HG03378 (cell line): ENCODE data around the gene SEPHS2.
"Not testable (repeated sequence)": the region's sequence is repeated elsewhere in the genome, so short reads cannot be mapped to it uniquely, and the experiment has no call there.

Source experiments
- ATAC-seq: cut with Tn5 transposase; IDR thresholded peaks from one replicate; pipeline ENCODE4 v1.9.1; 2021; ENCODE audit warnings: mild to moderate bottlenecking, moderate library complexity; ENCODE audit not compliant: unreplicated experiment

SEPHS2 gene

DNA sequence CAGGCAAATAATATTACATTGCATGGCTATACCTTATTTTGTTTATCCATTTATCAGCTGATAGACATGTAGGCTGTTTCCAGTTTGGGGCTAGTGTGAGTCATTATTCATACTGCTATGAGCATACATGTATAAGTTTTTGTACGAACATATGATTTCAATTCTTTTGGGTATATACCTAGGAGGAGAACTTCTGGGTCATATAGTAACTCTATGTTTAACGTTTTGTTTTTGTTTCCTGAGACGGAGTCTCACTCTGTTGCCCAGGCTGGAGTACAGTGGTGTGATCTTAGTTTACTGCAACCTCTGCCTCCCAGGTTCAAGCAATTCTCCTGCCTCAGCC lies 24.5 kb upstream of the SEPHS2 start:
- ATAC-seq, result no peak

DNA sequence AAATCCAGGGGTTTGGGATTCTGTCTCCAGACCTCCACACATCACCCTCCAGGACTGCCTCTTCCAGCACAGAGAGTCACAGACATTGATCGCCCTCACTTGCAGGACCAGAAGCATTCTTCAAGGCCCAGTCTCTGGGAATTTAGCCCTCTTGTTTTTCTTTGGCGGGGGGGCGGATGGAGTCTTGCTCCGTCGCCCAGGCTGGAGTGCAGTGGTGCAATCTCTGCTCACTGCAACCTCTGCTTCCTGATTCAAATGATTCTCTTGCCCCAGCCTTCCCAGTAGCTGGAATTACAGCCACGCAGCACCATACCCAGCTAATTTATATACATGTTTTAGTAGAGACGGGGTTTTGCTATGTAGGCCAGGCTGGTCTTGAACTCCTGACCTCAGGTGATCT lies 18.4 kb upstream of the SEPHS2 start:
- no peak for ATAC-seq

DNA sequence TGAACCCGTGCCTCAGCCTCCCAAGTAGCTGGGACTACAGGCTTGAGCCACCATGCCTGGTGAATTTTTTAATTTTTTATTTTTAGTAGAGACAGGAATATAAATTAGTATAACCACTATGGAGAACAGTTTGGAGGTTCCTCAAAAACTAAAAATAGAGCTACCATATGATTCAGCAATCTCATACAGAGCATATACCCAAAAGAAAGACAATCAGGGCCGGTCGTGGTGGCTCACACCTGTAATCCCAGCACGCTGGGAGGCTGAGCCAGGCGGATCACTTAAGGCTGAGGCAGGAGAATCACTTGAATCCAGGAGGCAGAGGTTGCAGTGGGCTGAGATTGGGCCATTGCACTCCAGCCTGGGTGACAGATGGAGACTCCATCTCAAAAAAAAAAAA lies 15.8 kb upstream of the SEPHS2 start:
- not testable (repeated sequence) for ATAC-seq

DNA sequence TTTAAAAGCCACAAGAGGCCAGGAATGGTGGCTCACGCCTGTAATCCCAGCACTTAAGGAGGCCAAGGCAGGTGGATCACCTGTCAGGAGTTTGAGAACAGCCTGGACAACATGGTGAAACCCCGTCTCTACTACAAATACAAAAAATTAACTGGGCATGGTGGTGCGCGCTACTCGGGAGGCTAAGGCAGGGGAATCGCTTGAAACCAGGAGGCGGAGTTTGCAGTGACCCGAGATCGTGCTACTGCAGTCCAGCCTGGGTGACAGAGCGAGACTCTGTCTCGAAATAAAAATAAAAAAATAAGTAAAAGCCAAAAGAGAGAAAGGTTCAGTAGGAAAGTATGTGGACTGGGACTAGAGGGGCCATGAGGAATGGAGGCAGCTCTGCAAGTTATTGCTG lies 13.8 kb upstream of the SEPHS2 start:
- no peak for ATAC-seq

DNA sequence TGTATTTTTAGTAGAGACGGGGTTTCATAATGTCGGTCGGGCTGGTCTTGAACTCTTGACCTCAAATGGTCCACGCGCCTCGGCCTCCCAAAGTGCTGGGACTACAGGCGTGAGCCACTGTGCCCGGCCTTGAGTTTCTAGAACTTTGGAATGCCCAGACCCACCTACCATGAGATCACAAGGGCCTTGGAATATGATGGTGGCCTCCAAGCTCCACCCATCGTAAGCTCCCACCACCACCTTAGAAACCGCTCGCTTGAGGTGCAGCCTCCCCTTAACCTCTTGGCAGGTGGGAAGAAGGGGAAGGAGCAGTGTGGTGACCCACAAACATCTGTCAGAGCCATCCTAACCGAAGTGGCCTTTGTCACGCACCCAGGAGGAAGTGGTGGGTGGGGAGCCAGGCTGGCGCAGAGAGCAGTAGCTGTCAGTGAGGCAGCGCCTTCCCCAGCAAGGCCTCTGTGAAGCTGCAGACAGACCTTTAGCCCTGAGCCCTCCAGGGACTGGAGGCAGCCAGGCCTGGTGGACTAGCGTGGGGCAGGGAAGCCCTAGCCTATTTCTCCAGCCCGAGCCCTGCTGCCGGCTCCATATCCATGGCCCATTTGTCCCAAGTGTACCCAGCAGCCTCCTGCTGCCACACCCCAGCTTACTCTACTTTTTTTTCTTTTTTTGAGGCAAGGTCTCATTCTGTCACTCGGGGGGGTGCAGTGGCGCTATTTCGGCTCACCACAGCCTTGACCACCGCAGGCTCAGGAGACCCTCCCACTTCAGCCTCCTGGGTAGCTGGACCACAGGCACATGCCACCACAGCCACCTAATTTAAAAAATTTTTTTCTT lies 13.1 kb upstream of the SEPHS2 start:
- ATAC-seq, result peak; percentile 74

DNA sequence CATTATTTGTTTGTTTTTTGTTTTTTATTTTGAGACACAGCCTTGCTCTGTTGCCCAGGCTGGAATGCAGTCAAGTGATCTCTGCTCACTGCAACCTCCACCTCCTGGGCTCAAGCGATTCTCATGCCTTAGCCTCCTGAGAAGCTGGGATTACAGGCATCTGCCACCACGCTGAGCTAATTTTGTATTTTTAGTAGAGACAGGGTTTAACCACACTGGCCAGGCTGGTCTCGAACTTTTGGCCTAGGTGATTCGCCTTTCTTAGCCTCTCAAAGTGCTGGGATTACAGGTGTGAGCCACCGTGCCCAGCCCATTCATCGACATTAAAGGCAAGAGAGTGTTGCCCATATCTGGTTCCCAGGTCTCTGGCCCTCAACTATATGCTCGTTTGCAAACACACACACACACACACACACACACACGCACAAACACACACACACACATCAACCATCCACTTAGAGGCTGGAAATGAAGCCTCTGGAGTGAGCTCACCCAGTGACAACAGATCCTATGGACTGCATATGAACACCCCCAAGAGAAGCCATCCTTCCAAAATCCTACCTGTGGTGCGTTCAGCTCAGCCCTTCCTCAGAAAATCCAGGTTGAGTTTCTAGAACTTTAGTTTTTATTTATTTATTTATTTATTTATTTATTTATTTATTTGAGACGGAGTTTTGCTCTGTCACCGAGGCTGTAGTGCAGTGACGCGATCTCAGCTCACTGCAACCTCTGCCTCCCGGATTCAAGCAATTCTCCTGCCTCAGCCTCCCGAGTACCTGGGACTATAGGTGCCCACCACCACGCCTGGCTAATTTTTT lies 12.3 kb upstream of the SEPHS2 start:
- no peak for ATAC-seq

DNA sequence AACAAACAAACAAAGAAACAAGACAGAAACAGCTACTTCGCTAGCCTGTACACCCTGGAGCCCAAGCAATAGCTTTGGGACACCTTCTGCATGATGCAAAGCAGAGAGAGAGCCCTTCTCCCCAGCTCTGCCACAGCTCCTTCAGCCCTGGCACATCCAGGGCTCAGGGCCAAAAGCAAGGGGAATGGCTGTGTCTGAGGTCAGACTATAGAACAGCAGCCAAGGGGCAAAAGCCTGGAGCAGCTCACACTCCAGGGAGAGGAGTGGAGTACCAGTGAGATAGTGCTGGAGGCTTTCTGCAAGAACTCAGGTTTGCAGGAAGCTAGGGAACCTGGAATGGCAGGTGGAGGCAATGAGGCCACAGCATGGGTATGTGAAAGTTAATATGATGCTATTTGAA lies 11.6 kb upstream of the SEPHS2 start:
- ATAC-seq, result no peak

DNA sequence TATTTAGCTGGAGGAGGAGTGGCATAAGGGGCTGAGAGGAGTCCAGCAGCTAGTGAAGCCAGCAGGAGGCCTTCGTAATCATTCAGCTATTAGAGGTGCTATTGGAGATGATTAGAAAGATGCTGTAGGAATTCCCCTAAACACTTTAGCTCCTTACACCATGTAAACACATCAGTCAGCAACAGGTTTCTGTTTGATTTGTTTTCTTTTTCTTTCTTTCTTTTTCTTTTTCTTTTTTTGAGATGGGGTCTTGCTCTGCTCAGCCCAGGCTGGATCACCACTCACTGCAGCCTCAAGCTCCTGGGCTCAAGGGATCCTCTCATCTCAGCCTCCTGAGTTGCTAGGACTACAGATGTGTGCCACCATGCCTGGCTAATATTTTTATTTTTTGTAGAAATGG lies 10.6 kb upstream of the SEPHS2 start:
- ATAC-seq, result no peak

DNA sequence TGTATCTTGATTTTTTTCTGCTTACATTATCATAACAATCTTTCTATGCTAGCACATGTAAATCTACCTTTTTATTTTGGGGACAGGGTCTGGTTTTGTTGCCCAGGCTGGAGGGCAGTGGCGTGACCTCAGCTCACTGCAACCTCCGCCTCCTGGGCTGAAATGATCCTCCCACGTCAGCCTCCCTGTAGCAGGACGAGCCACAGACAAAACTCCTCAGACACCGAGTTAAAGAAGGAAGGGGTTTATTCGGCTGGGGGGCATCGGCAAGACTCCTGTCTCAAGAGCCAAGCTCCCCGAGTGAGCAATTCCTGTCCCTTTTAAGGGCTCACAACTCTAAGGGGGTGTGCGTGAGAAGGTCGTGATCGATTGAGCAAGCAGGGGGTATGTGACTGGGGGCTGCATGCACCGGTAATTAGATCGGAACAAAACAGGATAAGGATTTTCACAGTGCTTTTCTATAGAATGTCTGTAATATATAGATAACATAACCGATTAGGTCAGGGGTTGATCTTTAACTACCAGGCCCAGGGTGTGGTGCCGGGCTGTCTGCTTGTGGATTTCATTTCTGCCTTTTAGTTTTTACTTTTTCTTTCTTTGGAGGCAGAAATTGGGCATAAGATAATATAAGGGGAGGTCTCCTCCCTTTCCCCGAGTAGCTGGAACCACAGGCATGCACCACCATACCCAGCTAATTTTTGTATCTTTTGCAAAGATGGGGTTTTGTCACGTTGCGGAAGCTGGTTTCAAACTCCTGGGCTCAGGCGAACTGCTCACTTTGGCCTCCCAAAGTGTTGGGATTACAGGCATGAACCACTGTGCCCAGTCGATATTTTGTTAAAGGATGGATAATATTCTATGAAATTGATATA lies 7.3 kb upstream of the SEPHS2 start:
- not testable (repeated sequence) for ATAC-seq

DNA sequence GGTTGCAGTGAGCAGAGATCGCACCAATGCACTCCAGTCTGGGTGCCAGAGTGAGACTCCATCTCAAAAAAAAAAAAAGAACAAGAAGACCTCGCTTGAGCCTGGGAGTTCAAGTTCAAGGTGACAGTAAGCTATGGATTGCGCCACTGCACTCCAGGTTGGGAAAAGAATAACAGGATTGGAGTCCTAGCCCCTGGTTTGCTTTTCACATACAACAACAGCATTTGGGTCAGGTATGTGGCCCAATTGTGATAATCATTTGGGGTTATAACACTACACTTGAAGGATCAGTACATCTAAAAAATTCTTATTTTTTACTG lies 3.4 kb upstream of the SEPHS2 start:
- no peak for ATAC-seq

DNA sequence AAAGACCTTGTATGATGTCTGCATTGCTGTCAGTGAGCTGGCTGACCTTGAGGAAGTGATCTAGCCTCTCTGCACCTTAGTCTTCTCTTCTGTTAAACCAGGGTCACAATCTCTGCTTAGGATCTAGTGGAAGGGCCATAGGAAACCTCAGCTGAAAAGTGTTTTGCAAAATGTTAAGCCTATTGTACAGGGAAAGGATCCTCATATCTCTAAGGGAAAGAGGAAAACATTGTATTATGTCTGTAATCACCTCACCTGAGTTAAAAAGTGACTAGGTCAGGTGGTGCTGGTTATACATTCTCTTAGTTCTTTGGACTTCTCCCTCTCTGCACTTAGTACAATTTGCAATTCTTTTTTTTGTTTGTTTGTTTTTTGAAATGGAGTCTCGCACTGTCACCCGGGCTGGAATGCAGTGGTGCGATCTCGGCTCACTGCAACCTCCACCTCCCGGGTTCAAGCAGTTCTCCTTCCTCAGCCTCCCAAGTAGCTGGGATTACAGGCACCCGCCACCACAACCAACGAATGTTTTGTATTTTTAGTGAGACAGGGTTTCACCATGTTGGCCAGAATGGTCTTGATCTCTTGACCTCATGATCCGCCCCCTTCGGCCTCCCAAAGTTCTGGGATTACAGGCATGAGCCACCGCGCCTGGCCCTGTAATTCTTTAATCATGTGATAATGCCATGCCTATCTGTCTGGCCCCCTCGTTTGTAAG lies 2.0 kb upstream of the SEPHS2 start:
- no peak for ATAC-seq

DNA sequence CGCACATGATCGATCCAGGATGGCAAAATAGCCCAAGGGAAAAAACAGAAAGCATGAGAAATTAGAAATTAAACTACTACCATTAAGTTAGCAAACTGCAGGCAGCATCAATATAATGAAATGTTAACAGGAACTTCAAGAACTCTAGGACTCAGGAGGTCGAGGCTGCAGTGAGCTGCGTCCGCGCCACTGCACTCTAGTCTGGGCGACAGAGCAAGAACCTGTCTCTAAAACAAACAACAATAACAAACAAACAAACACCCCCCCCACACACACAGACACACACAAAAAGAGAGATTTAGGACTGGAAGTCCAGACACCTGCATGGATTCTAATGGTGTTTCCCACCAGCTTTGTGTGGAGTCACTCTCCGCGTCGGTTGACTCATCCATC lies 525 bp upstream of the SEPHS2 start:
- no peak for ATAC-seq

DNA sequence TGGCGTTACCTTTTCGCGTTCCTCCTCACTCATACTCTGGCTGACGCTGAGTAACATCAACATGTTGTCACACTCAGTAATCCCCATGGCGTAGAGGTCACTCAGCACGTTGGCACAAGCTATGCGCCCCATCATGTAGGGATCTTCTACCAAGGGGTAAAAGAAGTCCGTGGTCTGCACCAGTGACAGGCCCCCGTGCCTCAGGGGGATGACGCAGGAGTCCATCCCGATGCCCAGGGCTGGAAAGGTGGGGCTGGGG lies 596 bp downstream of the SEPHS2 start:
- peak; percentile 15 for ATAC-seq

DNA sequence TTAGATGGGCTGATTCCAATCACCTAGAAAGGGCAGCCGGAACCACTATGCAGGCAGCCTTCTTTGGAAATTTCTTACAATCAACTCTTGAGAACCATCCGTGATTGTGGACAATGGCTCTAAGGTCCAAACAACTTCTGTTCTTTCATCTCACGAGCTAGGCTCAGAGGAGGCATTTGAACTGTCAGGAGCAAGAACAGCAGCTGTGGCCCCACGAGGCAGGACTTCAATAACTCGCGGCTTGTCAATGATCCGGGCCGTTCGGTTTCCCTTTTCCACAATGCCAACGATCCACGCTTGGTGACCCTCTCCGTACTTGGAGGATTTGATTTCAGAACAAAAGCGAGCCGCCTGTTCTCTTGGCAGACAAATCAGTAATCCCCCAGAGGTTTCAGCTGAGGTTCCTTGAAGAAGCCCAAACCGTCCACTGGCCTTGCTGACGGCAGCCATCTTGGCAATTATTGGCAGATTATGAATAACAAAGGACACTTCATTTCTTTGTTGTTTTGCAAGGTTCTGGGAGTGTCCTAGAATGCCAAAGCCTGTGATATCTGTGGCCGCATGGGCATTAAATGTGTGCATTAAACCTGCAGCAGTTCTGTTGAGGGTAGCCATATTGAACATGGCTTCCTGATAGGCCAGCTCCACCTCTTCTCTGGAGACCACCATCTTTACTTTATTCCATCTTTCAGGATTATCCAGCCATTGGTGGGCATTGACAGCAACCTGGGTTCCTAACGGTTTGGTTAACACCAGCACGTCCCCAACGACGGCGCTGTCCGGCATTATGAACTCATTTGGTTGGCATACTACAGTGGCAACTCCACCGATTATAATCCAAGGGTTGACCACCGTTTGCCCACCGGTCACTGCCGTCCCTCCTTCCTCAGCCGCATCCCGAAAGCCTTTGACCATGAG lies 1.2 kb downstream of the SEPHS2 start:
- no peak for ATAC-seq

DNA sequence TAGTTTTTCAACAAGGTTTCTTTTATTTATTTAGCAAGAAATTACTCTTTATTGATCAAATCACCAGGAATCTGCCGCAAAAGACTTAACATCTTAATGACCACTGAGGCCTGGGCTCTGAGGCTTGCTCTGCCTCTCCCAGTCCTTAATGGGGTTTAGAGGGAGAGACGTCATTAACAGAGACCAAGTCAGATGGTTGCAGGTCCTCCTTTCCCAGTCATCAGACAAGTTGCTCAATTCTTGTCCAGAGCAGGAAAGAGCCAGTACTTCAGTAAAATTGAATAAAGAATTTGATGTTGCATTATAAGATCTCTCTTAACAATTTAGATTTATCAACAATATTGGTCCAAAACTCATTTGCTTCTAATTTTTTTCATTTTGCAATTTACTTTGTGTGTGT lies 2.0 kb downstream of the SEPHS2 start:
- no peak for ATAC-seq

DNA sequence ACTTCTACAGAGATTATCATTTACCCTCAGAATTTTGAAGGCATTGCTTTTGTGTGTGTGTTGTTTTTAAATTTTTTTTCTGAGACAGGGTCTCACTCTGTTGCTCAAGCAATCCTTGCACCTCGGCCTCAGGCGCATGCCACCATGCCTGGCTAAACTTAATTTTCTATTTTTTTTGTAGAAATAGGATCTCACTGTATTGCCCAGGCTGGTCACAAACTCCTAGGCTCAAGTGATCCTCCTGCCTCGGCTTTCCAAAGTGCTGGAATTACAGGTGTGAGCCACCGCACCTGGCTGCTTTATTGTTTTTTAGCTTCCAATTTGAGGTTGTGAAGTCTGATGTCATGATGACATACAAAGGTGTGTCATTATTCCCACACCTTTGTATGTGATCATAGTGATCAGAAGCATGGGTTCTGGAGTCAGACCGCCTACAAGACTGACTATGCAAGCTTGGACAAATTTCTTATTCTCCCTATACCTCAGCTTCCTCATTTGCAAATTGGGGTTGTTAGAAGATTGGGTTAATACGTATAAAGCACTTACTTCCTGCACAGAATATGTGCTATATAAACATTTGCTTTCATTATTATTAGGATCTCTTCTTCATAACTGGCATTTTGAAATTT lies 5.8 kb downstream of the SEPHS2 start:
- ATAC-seq, result no peak

DNA sequence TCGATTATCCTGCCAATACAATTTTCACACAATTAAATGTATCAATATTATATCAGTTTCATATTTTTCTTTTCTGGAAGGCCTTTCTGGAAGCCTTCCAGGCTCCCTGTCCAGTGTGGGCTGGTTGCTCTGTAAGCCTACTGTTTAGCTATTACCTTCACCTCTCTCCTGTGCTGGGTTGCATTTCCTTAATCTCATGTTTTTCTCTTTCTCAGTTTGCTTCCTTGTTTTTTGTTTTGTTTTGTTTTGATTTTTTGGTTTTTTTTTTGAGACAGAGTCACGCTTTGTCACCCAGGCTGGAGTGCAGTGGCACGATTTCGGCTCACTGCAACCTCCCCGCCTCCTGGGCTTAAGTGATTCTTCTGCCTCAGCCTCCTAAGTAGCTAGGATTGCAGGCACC lies 6.8 kb downstream of the SEPHS2 start:
- no peak for ATAC-seq

DNA sequence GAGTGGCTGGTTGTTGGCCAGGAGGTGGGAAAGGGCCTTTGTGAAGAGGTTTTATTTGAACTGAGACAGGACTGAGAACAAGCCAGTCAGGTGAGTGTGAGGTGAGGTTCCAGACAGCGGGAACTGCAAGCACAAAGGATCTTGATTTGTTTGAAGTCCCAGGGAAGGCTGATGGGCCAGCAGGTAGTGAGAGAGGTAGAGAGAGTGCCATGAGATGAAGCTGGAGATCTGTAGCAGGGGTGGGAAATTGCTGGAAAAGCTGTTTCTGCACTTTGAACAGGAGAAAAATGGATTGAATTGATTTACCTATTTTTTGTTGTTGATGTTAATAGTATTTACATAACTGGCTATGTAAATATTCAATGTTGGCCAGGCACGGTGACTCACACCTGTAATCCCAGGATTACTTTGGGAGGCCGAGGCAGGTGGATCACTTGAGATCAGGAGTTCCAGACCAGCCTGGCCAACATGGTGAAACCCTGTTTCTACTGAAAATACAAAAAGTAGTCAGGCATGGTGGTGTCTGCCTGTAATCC lies 8.1 kb downstream of the SEPHS2 start:
- no peak for ATAC-seq

DNA sequence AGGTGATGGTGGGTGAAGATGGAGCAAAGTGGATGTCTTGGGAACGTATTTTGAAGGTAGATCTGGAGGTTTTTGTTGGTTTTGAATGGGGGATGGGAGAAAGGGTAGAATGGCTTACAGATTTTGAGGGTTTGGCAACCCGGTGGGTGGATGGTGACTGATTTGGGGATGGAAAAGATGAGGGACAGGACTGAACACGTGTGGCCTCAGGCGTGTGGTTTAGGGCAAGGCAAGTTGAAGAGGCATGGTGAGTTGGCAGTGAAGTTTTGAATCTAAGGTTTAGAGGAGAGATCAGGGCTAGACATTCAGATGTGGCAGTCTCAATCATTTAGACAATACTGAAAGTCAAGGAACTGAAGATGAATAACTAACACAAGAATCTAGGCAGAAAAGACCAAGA lies 10.8 kb downstream of the SEPHS2 start:
- ATAC-seq, result no peak
